ENCODE data around the gene PPP1R12B. TPM values are rescaled to one million over a fixed set of nuclear protein-coding genes. Genes with fewer than 3 reads are reported as not detected.
"Not testable (repeated sequence)": the region's sequence is repeated elsewhere in the genome, so short reads cannot be mapped to it uniquely, and the experiment has no call there.

PPP1R12B gene
- total RNA-seq, 8 experiments from 2014 or later, result 9.7 to 113 (median 18.6) TPM

DNA sequence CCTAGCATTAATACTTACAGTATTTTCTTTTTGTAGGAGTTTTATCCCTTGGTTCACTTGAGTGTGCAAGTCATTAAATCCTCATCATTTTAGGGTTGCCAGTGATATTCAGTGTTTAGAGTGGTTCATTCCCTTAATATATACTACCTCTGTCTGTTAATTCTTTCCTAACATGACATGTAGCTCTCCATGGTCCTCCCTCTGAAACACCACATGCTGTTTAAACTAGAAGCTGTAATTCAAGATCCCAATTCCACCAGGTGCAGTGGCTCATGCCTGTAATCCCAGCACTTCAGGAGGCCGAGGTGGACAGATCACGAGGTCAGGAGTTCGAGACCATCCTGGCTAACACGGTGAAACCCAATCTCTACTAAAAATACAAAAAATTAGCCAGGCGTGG, 233.9 kb downstream of the PPP1R12B start:
- H3K27ac ChIP-seq; H3K4me3 ChIP-seq; ATAC-seq (replicated peaks in 6 of 8): not testable (repeated sequence)
- H3K4me1 ChIP-seq (replicated peaks in 1 of 2), result peaks cover 27 to 32% of the 10 kb centered on the region in 2 donors
- 85 to 97% (median 95%) methylated on average over 4 to 5 of the region's 5 CpGs; no CpG with 5 or more reads in 7 of the 10 experiments for WGBS, 10 experiments
- in situ Hi-C loops (cut with MboI; ENCODE audit: low pct_unique_long_range_greater_than_20kb in 2 of 9, low sequenced_read_pairs in 9 of 9, unreplicated experiment in 9 of 9), result loop anchor here in 2 of 9 experiments (25.0 kb wide), 2 partner anchors 95 to 245 kb away; partner anchors contain the start of genes PPP1R12B (in 1 of the 2) and UBE2T (in 1 of the 2)

DNA sequence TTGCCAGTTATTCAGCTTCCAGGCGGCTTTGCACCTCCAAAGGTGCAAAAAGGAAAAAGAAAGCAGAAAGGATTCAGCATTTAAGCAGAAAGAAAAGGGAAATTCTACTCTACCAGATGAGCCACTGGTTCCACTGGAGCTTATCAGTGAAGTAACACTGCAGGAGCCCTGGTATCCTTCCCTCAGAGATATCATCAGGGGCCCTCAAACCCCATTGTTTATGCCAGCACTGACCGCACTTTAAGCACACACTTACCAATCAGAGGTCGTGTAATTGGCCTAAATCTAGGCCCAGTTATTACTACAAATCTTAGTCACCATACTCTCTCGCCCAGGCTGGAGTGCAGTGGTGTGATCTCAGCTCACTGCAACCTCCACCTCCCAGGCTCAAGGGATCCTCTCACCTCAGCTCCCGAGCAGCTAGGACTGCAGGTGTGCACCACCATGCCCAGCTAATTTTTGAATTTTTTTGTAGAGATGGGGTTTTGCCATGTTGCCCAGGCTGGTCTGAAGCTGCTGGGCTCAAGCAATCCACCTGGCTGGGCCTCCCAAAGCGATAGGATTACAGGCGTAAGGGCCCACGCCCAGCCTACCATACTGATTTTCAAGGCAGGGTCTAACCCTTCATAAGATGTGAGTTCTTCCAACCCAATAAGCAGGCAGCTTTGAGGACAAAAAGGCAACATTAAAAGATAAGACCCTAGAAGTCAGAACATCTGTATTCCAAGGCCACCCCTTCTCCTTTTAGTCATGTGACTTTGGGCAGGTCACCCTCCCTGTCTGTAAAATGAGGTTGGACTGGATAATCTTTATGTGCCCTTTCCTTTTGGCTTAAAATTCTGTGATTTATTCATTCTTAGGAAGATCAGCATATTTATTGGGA, 236.4 kb downstream of the PPP1R12B start:
- ATAC-seq (replicated peaks in 6 of 8), result no peak
- H3K4me1 ChIP-seq (replicated peaks in 1 of 2), result peaks cover 25 to 31% of the 10 kb centered on the region in 2 donors
- in situ Hi-C loops (cut with MboI; ENCODE audit: low pct_unique_long_range_greater_than_20kb in 2 of 9, low sequenced_read_pairs in 9 of 9, unreplicated experiment in 9 of 9), result loop anchor here in 2 of 9 experiments (25.0 kb wide), 2 partner anchors 98 to 248 kb away; partner anchors contain the start of genes PPP1R12B (in 1 of the 2) and UBE2T (in 1 of the 2)
- no peak overlapping the region for H3K4me3 ChIP-seq
- peak overlapping the region in 1 of 2 donors; percentile 9 for H3K27ac ChIP-seq
- WGBS, 10 experiments, result 75 to 100% (median 93%) methylated on average over 1 to 8 of the region's 8 CpGs; no CpG with 5 or more reads in 1 of the 10 experiments

DNA sequence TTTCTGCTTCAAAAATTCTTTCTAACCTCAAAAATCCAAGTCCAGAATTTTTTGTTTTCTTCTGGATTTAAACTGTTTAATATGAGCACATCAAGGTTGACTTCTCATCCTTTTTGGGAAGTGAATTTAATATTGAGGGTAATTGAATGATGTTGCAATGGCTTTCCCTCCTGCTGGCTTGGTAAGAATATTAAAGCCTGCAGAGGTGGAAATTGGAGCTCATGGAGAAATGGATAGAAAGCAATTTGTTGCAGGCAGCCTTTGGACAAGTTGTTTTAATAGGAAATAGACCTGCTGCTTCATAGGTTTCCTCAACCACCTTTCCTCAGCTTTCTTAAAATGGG, 237.1 kb downstream of the PPP1R12B start:
- Histone ChIP-seq H3K4me3 (no peak overlapping the region), H3K4me1 (replicated peaks in 1 of 2) (peaks cover 25 to 31% of the 10 kb centered on the region in 2 donors), H3K27ac (peak overlapping the region; percentile 61 to 76)
- in situ Hi-C loops (cut with MboI; ENCODE audit: low pct_unique_long_range_greater_than_20kb in 2 of 9, low sequenced_read_pairs in 9 of 9, unreplicated experiment in 9 of 9), result loop anchor here in 2 of 9 experiments (25.0 kb wide), 2 partner anchors 98 to 248 kb away; partner anchors contain the start of genes PPP1R12B (in 1 of the 2) and UBE2T (in 1 of the 2)
- ATAC-seq (replicated peaks in 6 of 8), result no peak

DNA sequence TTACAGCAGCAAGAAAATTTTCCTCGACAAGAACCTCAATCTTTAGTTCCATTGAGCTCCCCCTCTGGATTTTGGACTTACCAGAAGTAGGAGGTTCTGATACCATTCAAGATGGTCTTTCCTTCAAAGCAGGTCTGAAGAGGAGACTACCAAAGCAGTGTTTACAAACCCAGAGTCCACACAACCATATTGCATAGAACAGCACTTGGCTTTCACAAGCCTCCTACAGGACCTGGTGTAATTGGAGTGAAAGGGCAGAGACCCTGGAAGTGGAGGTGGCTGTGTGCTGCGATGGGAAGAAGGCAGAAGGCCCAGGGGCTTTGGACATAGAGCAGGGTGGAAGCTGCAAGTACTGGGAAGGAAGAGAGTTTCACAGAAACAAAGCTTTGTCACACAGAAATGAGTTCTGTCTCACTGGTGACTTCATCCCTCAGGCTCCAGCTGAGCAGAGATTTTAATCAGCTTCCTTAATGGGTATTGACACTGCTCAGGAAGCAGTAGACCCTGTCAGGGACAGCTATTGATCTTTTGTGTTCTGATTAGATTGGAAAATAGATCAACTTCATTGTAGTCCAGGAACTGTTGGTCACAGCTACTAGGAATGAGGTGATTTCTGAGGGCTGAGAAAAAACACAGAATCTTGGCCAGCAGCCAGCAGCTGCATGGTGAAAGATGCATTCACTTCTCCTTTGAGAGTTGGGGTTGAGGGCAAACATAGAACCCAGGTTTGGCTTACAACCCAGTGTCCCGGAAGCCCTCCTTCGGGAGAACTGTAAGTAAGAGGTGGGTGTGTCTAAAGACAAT, 237.7 kb downstream of the PPP1R12B start:
- in situ Hi-C loops (cut with MboI; ENCODE audit: low pct_unique_long_range_greater_than_20kb in 2 of 9, low sequenced_read_pairs in 9 of 9, unreplicated experiment in 9 of 9), result loop anchor here in 2 of 9 experiments (25.0 kb wide), 2 partner anchors 99 to 249 kb away; partner anchors contain the start of genes PPP1R12B (in 1 of the 2) and UBE2T (in 1 of the 2)
- H3K27ac ChIP-seq, result peak overlapping the region; percentile 61 to 76
- WGBS, 10 experiments, result 38 to 82% (median 72%) methylated on average over 2 to 4 of the region's 4 CpGs; no CpG with 5 or more reads in 3 of the 10 experiments

DNA sequence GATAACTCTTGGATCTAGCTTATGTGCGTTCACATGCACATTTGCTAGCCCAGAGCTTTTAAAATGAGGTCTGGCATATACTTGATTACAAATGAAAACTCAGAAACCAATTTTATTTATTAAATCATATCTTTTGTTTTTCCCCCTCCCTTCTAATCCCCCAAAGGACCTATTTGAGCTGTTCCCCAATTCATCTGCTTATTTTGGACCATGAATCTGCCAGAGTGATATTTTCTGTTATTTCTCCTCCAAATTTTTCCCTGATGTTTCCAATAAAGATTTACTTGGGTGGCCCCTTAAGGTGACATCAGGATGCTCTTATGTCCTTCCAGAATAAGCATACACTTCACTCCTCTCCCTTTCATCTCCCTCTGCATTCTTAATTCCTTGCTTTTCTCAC, 238.4 kb downstream of the PPP1R12B start:
- in situ Hi-C loops (cut with MboI; ENCODE audit: low pct_unique_long_range_greater_than_20kb in 2 of 9, low sequenced_read_pairs in 9 of 9, unreplicated experiment in 9 of 9), result loop anchor here in 2 of 9 experiments (25.0 kb wide), 2 partner anchors 100 to 250 kb away; partner anchors contain the start of genes PPP1R12B (in 1 of the 2) and UBE2T (in 1 of the 2)
- Histone ChIP-seq H3K4me1 (replicated peaks in 1 of 2) (peaks cover 29 to 36% of the 10 kb centered on the region in 2 donors), H3K4me3 (no peak overlapping the region), H3K27ac (peak overlapping the region; percentile 8 to 39)
- 38 to 100% (median 90%) methylated on average over 1 of the region's 1 CpG; no CpG with 5 or more reads in 2 of the 10 experiments for WGBS, 10 experiments
- no peak for ATAC-seq (replicated peaks in 6 of 8)

More for the DNA sequence above, 237.7 kb downstream of the PPP1R12B start:
- no peak overlapping the region for H3K4me3 ChIP-seq
- ATAC-seq (replicated peaks in 6 of 8), result peak in 5 of 8 experiments; percentile 81 to 91 (median 83)
- peaks cover 25 to 31% of the 10 kb centered on the region in 2 donors for H3K4me1 ChIP-seq (replicated peaks in 1 of 2)

DNA sequence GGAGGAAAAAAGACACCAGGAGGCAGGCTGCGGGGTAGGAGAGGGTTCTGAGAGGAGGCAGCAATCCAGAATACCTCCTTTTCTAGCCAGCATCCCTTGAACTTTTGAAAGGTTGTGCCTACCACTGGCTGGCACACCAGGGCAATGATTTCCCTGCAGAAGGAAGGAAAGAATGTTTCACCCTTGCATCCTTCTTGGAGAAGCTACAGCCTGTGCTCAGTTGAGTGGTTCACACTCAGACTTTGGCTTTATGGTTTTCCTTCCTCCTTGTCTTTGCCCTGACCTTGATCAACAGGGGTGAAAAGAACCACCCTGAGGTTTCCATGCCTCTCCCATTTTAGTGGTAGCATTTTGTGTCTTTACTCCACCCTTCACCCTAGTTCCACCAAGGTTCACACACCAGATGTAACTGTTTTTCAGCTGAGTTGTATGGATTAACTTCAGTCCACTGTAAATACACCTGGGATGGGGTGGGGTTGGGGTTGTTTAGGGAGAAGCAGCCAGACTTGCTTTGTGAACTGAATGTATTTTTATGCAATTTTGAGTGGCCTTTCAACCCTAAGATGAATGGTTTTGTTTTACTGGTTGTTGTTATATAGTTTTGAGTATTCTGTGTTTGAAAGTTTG, 239.5 kb downstream of the PPP1R12B start:
- in situ Hi-C loops (cut with MboI; ENCODE audit: low pct_unique_long_range_greater_than_20kb in 2 of 9, low sequenced_read_pairs in 9 of 9, unreplicated experiment in 9 of 9), result loop anchor here in 2 of 9 experiments (25.0 kb wide), 2 partner anchors 101 to 251 kb away; partner anchors contain the start of genes PPP1R12B (in 1 of the 2) and UBE2T (in 1 of the 2)
- 0 to 100% (median 29%) methylated on average over 1 of the region's 1 CpG; no CpG with 5 or more reads in 5 of the 10 experiments for WGBS, 10 experiments
- Histone ChIP-seq H3K27ac (peak overlapping the region; percentile 8 to 39), H3K4me1 (replicated peaks in 1 of 2) (peaks cover 29 to 36% of the 10 kb centered on the region in 2 donors), H3K4me3 (no peak overlapping the region)
- ATAC-seq (replicated peaks in 6 of 8), result peak in 2 of 8 experiments; percentile 13 to 21

DNA sequence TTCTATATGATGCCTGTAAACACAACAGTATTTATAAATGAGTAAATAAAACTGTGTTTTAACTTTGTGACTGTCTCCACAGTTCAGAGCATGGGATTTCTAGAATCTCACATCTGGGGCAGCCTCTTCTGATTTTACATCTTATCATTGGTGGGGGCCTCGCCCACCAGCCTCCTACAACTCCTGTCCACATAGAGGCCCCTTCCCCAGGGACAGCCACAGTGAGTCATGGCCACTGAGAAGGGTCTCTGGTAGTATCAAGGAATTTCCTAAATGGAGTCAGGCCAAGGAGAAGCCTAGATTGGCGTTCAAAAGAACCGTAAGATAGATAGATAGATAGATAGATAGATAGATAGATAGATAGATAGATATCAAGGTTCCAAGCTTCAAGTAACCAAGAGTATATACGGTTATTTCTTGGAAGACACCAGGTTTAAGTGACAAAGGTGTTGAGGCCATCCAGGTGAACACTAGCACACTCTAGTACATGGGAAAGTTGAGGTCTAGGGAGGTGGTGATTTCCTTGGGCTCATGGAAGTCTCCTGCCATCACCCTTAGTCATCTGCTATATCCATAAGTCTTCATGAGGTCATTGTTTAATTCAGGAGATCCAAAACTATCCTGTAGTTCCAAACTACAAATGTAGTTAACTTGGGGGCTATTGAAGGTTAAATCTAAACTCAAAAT, 240.1 kb downstream of the PPP1R12B start:
- peak in 3 of 8 experiments; percentile 4 to 45 (median 21) for ATAC-seq (replicated peaks in 6 of 8)
- no peak overlapping the region for H3K27ac ChIP-seq

DNA sequence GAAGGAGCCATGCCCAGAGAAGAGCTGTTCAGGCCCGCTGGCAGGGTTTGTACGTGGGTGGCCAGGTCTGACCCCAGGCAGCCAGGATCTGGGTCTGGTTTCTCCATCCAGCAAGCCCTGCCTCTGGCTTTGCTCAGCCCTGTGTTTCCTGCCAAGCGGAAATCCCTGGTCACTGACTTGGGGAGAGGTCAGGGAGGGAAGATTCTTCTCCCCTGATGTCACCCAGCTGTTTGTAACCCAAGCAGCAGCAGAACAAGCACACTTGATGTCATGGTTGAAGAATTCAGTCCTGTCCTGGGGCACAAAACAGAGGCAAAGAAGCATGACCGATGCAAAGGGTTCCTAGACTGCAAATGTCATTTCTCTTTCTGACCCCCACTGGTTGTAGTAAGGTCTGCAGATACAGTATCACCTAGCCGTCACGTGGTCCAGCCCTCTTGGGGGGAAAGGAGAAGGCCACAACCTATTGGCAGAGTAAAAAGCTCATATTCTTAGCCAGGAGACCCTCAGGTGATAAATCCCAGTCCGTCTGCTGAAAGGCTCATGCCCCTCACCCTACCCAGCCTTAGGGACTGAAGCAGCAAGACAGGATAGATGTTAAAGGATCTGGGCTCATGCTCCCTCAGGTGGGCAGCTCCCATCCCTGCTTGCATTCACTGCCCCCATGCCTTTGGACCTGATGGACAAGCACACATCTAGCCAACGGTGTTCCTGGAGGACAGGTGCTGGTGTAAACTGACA, 240.9 kb downstream of the PPP1R12B start:
- Histone ChIP-seq H3K4me1 (replicated peaks in 1 of 2) (peaks cover 29 to 36% of the 10 kb centered on the region in 2 donors), H3K4me3 (no peak overlapping the region), H3K27ac (no peak overlapping the region)
- whole genome bisulfite sequencing, 10 experiments, result 33 to 100% (median 72%) methylated on average over 1 to 8 of the region's 8 CpGs; no CpG with 5 or more reads in 3 of the 10 experiments
- in situ Hi-C loops (cut with MboI; ENCODE audit: low pct_unique_long_range_greater_than_20kb in 2 of 9, low sequenced_read_pairs in 9 of 9, unreplicated experiment in 9 of 9), result loop anchor here in 2 of 9 experiments (25.0 kb wide), 2 partner anchors 102 to 252 kb away; partner anchors contain the start of genes PPP1R12B (in 1 of the 2) and UBE2T (in 1 of the 2)
- peak; percentile 53 to 93 (median 64) for ATAC-seq (replicated peaks in 6 of 8)

More for the DNA sequence above, 240.1 kb downstream of the PPP1R12B start:
- 66 to 100% (median 92%) methylated on average over 1 to 4 of the region's 4 CpGs; no CpG with 5 or more reads in 1 of the 10 experiments for WGBS, 10 experiments
- in situ Hi-C loops (cut with MboI; ENCODE audit: low pct_unique_long_range_greater_than_20kb in 2 of 9, low sequenced_read_pairs in 9 of 9, unreplicated experiment in 9 of 9), result loop anchor here in 2 of 9 experiments (25.0 kb wide), 2 partner anchors 101 to 251 kb away; partner anchors contain the start of genes PPP1R12B (in 1 of the 2) and UBE2T (in 1 of the 2)
- no peak overlapping the region for H3K4me3 ChIP-seq
- peaks cover 29 to 36% of the 10 kb centered on the region in 2 donors for H3K4me1 ChIP-seq (replicated peaks in 1 of 2)

DNA sequence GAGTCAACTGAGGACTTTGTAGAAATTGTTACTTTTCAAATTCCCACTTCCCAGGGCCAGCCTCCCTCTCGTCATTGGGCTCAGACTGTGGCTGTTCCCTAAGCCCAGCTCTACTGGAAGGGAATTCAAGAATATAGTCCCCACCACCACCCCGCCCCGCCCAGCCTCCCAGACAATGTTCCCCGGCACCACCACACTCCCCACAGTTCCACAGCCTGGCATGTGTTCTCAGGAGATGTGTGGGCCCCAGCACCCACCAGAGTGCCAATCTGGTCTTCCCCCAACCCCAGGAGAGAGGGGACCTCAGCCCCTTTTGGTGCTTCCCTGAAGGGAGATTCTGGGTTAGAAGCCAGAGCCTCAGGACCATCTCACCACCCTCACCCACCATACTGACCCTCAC, 241.6 kb downstream of the PPP1R12B start:
- ATAC-seq (replicated peaks in 6 of 8), result no peak
- Histone ChIP-seq H3K4me1 (replicated peaks in 1 of 2) (peaks cover 29 to 36% of the 10 kb centered on the region in 2 donors), H3K4me3 (no peak overlapping the region), H3K27ac (no peak overlapping the region)
- WGBS, 10 experiments, result 100% methylated on average over 1 of the region's 4 CpGs; no CpG with 5 or more reads in 9 of the 10 experiments
- in situ Hi-C loops (cut with MboI; ENCODE audit: low pct_unique_long_range_greater_than_20kb in 2 of 9, low sequenced_read_pairs in 9 of 9, unreplicated experiment in 9 of 9), result loop anchor here in 2 of 9 experiments (25.0 kb wide), 2 partner anchors 103 to 253 kb away; partner anchors contain the start of genes PPP1R12B (in 1 of the 2) and UBE2T (in 1 of the 2)

DNA sequence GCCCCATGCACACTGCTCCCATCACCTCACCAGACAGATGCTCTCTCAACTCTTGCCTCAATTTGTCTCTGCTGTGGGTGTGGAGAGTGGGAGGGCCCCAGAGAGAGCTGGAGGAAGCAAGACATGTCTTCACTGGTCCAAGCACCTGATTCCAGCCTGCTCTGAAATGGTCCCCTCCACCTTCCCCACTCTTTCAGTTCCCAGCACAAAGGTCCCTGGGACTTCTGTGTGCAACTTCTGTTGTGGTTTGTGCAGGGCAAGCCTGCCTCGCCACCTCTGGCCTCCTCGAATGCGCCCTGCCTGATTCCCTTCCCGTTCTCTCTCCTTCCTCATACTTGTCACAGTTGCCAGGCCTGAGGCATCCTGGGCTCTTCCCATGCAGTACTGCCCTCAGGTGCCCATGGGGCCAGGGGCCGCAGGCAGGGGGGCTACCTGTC, 242.5 kb downstream of the PPP1R12B start:
- peaks cover 22 to 32% of the 10 kb centered on the region in 2 donors for H3K4me1 ChIP-seq (replicated peaks in 1 of 2)
- peak in 1 of 8 experiments; percentile 2 for ATAC-seq (replicated peaks in 6 of 8)
- no peak overlapping the region for H3K27ac ChIP-seq
- no peak overlapping the region for H3K4me3 ChIP-seq
- WGBS, 10 experiments, result 80 to 100% (median 96%) methylated on average over 1 to 5 of the region's 5 CpGs; no CpG with 5 or more reads in 4 of the 10 experiments
- in situ Hi-C loops (cut with MboI; ENCODE audit: low pct_unique_long_range_greater_than_20kb in 2 of 9, low sequenced_read_pairs in 9 of 9, unreplicated experiment in 9 of 9), result loop anchor here in 2 of 9 experiments (25.0 kb wide), 2 partner anchors 104 to 254 kb away; partner anchors contain the start of genes PPP1R12B (in 1 of the 2) and UBE2T (in 1 of the 2)
